ENCODE data around the gene SNX24. TPM values are rescaled to one million over a fixed set of nuclear protein-coding genes. Genes with fewer than 3 reads are reported as not detected.

The SNX24 gene
- total RNA-seq, 1 donor from 2014 or later = 8.5 TPM

DNA sequence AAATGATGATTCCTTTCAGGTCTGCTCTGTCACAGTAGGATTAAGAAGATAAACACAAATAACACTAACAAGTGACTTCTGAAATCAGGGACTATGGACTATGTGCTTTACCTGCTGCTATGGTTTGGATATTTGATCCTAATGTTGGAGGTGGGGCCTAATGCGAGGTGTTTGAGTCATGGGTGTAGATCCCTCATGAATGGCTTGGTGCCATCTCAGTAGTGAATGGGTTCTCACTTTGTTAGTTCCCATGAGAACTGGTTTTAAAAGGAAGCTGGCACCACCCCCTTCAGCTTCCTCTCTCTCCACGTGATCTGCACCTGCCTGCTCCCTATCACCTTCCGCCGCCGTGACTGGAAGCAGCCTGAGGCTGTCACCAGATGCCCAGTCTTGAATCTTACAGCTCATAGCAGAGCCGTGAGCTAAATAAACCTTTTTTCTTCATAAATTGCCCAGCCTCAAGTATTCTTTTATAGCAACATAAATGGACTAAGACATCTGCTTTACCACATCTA, 187.8 kb downstream of the SNX24 start:
- DNase-seq = no peak

DNA sequence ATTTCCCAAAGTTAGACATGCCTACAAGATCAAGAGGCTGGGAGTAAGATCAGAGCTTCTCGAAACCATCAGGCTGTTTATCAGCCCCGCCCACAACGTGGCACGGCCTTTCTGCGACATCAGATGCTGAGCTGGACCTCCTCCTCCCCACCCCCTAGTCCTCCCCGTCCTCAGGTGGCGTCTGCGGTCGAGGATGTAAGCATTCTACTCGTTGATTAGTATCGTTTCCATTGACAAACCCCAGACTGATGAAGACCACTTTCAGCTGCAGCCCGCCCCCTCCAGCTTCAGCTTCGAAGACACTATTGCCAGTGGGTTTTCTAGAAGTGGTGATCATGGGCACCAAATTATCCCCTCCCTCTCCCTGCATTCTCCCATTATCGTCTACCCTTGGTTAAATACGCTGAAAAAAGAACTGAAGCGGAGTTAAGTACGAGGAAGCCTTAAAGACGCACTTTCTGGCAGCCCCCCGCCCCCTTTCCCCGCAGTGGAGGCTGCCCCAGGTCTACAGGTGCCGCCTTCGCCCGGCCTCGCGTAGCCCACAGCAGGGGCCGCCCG, 190.0 kb downstream of the SNX24 start:
- DNase-seq = peak; percentile 63

DNA sequence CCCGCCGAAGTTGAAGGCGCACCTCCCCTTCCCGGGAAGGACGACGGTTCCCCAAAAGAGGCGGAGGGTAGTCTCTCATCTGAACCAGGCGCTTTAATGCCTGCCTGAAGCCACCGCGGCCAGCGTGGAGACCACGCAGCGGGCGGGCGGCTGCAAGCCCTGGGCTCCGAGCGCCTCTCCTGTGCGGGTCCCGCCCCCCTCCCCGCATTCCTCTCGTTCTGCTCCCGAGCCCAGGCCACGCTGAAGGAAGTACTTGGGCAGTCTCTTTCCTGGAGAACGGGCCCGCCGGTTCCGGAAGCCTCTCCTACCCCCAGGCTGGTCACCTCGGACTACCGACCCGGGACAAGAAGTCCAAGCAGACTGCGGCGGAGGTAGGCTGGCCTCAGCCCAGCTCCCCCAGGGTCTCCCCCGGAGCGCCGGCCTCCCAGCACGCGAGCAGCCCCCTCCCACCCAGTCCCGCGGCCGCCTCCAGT, 190.5 kb downstream of the SNX24 start:
- peak; percentile 61 for DNase-seq

DNA sequence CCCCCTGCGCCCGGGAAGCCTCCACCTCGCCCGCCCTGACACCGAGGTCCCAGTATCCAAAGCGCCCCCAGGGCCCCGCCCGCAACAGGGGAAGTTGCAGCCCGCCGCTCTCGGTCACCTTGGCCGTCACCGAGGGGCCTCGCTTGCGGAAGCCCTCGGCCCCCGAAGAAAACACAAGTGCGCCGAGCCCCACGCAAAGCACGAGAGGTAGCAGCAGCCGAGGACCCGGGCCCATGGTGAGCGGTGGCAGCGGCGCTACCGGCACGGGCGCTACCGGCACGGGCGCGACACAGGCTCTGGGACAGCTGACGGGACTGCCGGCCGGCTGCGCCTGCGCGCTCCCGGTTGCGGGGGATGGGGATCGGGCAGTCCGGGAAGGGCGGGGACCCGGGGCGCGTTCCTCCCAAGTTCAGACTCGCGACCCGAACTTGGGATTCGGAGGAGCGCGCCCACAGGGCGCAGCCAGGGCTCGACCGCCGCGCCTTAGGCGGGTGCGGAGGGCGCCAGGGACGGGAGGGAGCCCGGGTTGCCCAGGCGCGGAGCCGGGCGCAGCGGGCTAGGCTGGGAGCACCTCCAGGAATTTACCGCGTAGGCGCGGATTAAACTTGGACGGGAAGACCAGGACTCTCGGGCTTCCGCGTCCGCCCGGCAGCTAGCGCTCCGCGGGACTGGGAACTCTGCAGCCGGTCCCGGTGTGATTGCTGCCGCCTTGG, 191.1 kb downstream of the SNX24 start, which contains the start of gene PPIC:
Gene PPIC, minus strand, starts transcription at position 335 of the 713 bp plus-strand sequence. Its CDS starts 100 bp downstream, at position 235.
- peak; percentile 86 for DNase-seq

DNA sequence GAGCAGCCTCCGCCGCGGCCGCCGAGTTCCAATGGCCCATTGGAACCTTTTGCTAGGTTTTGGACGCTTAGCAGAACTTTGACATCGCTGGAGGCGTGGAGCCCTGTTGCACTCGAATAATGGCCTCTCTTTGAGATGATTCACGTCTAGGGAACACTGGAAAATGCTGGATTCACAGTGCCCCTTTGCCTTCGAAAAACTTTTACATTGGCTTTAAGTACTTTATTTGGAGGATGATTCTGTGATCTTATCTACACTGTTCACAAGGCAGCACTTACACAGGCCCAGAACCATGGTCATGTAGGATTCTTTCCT, 191.6 kb downstream of the SNX24 start:
- no peak for DNase-seq

DNA sequence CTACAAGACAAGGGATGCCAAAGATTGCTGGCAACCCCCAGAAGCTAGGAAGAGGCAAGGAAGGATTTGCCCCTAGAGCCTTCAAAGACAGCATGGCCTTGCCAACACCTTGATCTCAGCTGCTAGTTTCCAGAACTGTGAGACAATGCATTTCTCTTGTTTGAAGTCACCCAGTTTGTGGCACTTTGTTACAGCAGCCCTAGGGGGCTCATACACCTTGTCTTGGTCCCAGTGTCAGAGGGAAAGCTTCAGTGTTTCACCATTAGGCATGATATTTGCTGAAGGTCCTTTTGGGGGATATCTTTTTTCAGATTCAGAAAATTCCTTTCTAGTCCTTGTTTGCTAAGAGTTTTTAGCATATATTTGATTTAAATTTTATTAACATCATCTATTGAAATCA, 194.3 kb downstream of the SNX24 start:
- DNase-seq = no peak

DNA sequence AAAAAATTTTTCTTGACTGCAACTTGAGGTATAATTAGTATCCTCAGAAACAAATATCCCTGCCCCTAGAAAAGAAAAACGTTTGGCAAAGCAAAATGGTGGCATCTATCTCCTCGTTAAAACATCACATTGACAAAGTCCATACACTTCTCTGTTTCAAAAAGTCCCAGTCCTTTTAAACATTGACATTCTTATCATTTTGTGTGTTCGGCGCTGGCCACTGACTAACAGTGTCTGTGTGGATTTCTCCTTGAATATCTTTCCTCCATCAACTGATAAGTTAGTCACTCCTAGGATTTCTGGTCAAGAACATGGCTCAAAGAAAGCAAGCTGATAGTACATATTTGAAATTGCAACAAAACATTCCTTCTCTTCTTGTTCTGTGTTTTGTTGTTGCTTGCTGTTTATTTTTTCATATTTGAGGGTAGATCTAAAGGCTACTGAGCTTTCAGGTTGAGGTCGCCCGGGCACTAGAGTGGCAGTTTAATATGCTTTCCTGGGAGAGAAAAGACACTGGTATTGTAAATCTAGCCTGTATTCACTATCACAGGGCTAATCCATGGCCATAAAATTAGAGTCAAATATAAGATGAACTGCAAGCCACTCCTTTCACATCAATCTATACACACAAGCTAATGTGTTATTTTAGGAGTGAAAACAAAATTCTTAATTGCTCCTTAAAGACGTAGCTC, 199.7 kb downstream of the SNX24 start:
- no peak for DNase-seq

DNA sequence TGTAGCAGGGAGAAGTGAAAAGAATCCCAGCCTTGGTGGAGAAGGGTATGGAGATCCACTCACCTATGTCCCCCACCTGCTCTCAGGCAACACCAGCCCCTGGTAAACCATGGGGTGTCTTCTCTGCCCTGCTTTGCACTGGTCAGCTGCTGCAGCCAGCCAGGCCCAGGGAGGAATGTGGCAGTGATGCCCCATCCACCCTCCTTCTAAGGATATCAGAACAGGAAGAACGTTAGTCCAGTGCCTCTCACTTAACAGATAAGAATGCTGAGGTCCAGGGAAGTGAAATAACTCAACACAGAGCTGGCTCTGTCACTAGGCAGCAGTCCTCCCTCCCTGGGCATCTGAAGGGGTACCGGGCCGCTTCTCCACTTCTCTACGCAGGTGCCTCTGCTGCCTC, 200.8 kb downstream of the SNX24 start:
- no peak for DNase-seq

DNA sequence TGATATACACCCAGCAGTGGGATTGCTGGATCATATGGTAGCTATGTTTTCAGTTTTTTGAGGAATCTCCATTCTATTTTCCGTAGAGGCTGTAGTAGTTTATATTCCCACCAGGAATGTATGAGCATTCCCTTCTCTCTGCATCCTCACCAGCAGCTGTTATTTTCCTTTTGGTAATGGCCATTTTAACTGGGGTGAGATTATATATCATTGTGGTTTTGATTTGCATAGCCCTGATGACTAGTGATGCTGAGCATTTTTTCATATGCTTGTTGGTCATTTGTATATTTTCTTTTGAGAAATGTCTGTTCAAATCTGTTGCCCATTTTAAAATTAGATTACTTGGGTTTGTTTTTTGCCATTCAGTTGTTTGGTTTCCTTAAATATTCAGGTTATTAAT, 202.3 kb downstream of the SNX24 start:
- no peak for DNase-seq

DNA sequence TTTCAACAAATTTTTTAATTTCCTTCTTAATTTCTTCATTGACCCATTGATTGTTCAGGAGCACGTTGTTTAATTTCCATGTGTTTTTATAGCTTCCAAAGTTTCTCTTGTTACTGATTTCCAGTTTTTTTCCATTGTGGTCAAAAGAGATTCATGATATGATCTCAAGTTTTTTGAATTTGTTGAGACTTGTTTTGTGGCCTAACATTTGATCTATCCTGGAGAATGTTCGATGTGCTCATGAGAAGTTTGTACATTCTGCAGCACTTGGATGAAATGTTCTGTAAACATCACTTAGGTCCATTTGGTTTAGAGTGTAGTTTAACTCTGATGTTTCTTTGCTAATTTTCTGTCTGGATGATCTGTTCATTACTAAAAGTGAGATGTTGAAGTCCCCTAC, 205.8 kb downstream of the SNX24 start:
- DNase-seq = no peak

Other genes starting within 250 kb of the SNX24 start
- 86.9 and 105 TPM in 2 replicates for gene SNX2, start 70.5 kb upstream of the SNX24 start, total RNA-seq
- gene PPIC, start 191.1 kb downstream of the SNX24 start, total RNA-seq = 38.6 and 74.9 TPM in 2 replicates
- gene PRDM6, start 243.6 kb downstream of the SNX24 start, total RNA-seq = 0.33 TPM in 1 of 2 replicates, not detected in the other

Measured in dermis blood vessel endothelial cell (primary cell).